ENCODE data around the gene SLC17A7.

Gene SLC17A7

DNA sequence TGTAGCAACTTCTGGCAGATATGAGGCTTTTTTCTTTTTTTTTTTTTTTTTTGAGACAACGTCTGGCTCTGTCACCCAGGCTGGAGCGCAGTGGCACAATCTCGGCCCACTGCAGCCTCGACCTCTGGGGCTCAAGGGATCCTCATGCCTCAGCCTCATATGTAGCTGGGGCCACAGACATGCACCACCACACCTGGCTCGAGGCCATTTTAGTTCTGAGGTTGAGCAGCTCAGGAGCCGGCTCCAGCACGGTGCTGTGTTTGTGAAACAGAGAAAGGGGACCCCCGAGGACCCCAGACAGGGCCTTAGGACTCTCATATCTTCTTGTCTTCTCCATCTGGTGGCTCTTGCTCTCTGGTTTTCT, 29.3 kb upstream of the SLC17A7 start:
- DNase-seq (ENCODE audit: low spot score), result no peak
- CTCF ChIA-PET, result no interaction called here
- POLR2A ChIA-PET (ENCODE audit: low non-redundant PET), result no interaction called here
- H3K27ac ChIP-seq, result peak overlapping the region; percentile 80; the same call in 1 of the 2 replicates
- TF ChIP-seq, protein P1, sequence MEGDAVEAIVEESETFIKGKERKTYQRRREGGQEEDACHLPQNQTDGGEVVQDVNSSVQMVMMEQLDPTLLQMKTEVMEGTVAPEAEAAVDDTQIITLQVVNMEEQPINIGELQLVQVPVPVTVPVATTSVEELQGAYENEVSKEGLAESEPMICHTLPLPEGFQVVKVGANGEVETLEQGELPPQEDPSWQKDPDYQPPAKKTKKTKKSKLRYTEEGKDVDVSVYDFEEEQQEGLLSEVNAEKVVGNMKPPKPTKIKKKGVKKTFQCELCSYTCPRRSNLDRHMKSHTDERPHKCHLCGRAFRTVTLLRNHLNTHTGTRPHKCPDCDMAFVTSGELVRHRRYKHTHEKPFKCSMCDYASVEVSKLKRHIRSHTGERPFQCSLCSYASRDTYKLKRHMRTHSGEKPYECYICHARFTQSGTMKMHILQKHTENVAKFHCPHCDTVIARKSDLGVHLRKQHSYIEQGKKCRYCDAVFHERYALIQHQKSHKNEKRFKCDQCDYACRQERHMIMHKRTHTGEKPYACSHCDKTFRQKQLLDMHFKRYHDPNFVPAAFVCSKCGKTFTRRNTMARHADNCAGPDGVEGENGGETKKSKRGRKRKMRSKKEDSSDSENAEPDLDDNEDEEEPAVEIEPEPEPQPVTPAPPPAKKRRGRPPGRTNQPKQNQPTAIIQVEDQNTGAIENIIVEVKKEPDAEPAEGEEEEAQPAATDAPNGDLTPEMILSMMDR (conservative IDR thresholded peaks at IDR 0.05; ENCODE audit: low read depth), result no peak

DNA sequence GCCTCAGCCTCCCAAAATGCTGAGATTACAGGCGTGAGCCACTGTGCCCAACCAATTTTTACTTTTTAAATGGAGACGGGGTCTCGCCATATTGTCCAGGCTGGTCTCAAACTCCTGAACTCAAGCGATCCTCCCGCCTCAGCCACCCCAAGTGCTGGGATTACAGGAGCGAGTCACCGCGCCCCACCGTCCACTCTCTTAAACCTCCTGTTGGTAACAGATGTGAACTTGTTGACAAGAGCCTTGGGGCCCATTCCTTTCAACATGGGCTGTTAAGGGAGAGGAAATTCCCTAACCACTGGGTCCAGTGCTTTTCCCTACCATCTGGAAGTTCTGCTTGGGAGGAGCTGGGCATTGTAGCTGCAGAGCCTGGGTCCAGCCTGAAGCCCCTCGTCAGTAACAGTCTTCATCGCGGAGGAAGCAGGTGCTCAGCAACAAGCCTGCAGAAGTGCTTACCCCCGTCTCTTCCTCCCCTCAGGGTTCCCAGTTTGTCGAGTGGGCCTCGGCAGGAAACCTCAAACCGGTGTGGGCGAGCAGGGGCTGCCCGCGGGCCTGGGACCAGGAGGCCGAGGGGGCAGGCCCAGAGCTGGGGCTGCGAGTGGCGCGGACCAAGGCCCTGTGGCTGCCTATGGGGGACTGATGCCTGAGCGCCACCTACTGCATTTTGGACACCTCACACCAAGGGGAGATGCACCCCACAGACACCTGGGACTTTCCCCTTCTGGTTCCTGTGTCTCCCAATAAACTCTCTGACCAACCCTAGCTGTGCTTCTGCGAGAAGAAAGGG, 28.7 kb upstream of the SLC17A7 start:
- TF ChIP-seq, protein P1 (conservative IDR thresholded peaks at IDR 0.05; ENCODE audit: low read depth), result no peak
- ChIA-PET POLR2A (ENCODE audit: low non-redundant PET) (no interaction called here), CTCF (no interaction called here)
- DNase-seq (ENCODE audit: low spot score), result no peak
- peak overlapping the region; percentile 80 for H3K27ac ChIP-seq

DNA sequence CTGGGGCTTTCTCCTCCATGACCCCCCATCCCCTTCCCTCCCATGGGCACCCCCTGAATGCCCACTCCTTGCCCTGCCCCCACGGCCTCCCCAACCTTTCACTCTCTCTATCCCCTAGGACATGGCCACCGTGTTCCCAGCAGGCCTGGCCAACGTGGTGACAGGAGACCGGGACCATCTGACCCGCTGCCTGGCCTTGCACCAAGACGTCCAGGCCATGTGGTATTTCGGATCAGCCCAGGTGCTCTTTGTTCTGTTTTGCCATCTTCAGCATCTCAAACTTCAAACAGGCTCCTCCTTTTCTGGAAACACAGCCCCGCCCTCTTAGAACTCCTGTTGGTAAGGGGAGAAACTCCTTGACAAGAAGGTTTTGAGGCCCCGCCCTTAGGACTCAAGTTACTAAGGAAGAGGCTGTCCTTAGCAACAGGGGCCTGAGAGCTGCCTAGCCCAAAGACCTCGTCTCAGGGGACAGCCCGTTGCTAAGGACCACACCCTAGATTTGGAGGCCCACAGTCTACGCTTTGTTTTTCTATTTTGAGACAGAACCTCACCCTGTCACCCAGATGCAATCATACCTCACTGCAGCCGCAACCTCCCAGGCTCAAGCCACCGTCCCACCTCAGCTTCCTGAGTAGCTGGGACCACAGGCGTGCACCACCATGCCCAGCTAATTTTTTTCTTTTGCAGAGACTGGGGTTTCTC, 27.6 kb upstream of the SLC17A7 start:
- DNase-seq (ENCODE audit: low spot score), result peak; percentile 68
- POLR2A ChIA-PET (ENCODE audit: low non-redundant PET), result interaction anchor here (0.9 to 1.1 kb wide), 2 partner anchors 10 to 16 kb away, joined by 3 to 5 read pairs; partner anchors contain the start of gene ALDH16A1
- CTCF ChIA-PET, result interaction anchor here (0.7 kb wide), 1 partner anchor 692 kb away, joined by 5 read pairs; no protein-coding TSS in a partner anchor
- peak overlapping the region; percentile 80 for H3K27ac ChIP-seq
- TF ChIP-seq, protein P1 (conservative IDR thresholded peaks at IDR 0.05; ENCODE audit: low read depth), result no peak

DNA sequence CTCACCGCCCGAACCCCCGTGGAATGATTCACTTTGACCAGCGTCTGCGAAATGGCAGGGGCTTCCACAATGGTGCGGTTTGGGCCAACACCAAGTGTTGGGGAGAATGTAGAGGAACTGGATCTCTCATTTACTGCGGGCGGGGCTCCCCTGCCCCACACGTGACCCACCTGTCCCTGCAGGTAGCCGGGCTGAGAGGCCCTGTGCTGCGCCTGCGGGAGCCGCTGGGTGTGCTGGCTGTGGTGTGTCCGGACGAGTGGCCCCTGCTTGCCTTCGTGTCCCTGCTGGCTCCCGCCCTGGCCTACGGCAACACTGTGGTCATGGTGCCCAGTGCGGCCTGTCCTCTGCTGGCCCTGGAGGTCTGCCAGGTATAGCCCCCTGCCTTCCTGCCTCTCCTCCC, 26.9 kb upstream of the SLC17A7 start:
- DNase-seq (ENCODE audit: low spot score), result peak; percentile 66
- ChIA-PET POLR2A (ENCODE audit: low non-redundant PET) (interaction anchor here (1.1 kb wide), 1 partner anchor 15 kb away, joined by 3 read pairs; the partner anchor contains the start of gene ALDH16A1), CTCF (no interaction called here)
- TF ChIP-seq, protein P1 (conservative IDR thresholded peaks at IDR 0.05; ENCODE audit: low read depth), result no peak
- H3K27ac ChIP-seq, result peak overlapping the region; percentile 80

DNA sequence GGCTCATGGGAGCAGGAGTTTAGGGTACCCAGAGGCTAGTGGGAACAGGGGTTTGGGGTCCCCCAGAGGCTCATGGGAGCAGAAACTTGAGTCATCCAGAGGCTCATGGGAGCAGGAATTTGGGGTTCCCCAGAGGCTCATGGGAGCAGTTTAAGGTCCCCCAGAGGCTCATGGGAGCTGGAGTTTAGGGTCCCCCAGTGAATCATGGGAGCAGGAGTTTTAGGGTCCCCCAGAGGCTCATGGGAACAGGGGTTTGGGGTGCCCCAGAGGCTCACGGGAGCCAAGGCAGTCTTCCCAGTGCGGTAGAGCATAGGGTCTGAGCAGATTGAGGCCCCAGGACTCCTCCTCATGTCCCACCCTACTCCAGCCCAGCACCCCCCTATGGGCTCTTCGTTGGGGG, 24.0 kb upstream of the SLC17A7 start:
- H3K27ac ChIP-seq, result no peak overlapping the region
- TF ChIP-seq, protein P1 (conservative IDR thresholded peaks at IDR 0.05; ENCODE audit: low read depth), result no peak
- POLR2A ChIA-PET (ENCODE audit: low non-redundant PET), result no interaction called here
- CTCF ChIA-PET, result no interaction called here
- no peak for DNase-seq (ENCODE audit: low spot score)

DNA sequence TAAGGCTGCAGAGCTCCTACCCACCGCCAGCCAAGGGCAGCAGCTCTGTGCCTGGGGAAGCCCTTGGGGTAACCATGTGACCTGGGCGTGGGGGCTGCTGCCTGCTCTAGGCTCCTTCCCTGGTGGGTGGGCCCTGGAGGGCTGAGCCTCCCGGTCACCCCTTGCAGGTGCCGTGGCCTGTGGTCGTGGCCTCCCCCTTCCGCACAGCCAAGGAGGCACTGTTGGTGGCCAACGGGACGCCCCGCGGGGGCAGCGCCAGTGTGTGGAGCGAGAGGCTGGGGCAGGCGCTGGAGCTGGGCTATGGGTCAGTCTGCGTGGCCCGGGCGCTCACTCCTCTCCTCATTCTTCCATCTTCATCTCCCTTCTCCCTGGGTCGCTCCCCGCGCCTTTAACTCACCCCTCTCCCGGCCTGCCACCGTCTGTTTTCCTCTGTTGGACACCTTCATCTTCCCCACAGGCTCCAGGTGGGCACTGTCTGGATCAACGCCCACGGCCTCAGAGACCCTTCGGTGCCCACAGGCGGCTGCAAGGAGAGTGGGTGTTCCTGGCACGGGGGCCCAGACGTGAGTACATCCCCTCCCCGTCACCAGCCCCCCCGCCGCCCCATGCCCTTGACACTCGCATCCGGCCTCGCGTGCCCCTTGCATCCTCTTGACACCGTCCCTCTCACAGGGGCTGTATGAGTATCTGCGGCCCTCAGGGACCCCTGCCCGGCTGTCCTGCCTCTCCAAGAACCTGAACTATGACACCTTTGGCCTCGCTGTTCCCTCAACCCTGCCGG, 22.8 kb upstream of the SLC17A7 start:
- ChIA-PET POLR2A (ENCODE audit: low non-redundant PET) (no interaction called here), CTCF (interaction anchor here (1.7 kb wide), 1 partner anchor 9 kb away, joined by 3 read pairs; the partner anchor contains the start of gene FLT3LG)
- peak overlapping the region; percentile 6; the same call in 1 of the 2 replicates for H3K27ac ChIP-seq
- TF ChIP-seq, protein P1 (conservative IDR thresholded peaks at IDR 0.05; ENCODE audit: low read depth), result no peak
- no peak for DNase-seq (ENCODE audit: low spot score)
